HG02973 (cell line): ENCODE data around the gene LRRC3C.
A peak's percentile ranks its signal among the peaks of the same experiment; 100 is the strongest.
"Not testable (repeated sequence)": the region's sequence is repeated elsewhere in the genome, so short reads cannot be mapped to it uniquely, and the experiment has no call there.

Experiments
- ATAC-seq: cut with Tn5 transposase; IDR thresholded peaks from one replicate; pipeline ENCODE4 v1.9.1; 2021; ENCODE audit warnings: moderate library complexity; ENCODE audit not compliant: unreplicated experiment

LRRC3C gene, protein sequence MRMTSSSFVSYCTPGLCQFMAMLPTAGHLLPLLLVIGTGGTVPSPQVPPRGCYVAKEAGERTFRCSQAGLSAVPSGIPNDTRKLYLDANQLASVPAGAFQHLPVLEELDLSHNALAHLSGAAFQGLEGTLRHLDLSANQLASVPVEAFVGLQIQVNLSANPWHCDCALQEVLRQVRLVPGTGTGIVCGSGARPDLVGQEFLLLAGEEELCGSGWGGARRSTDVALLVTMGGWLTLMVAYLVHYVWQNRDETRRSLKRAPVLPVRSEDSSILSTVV

GRCh38 chr17:39927101-39927928 is at the start of gene LRRC3C, which contains the start of gene ORMDL3:
Gene LRRC3C (plus strand): TSS chr17:39927732. CDS start chr17:39941524, 13,792 bp downstream.
Gene ORMDL3 (minus strand): TSS chr17:39927601. CDS start chr17:39924203, 3,398 bp downstream.
- peak; percentile 61 for ATAC-seq

GRCh38 chr17:39886102-39886501 is 41.4 kb upstream of the LRRC3C start:
- not testable (repeated sequence) for ATAC-seq

- no peak for ATAC-seq
Measured at GRCh38 chr17:39887078-39887477, 40.5 kb upstream of the LRRC3C start.

- ATAC-seq, result no peak
Measured at GRCh38 chr17:39889200-39889599, 38.3 kb upstream of the LRRC3C start.

DNA sequence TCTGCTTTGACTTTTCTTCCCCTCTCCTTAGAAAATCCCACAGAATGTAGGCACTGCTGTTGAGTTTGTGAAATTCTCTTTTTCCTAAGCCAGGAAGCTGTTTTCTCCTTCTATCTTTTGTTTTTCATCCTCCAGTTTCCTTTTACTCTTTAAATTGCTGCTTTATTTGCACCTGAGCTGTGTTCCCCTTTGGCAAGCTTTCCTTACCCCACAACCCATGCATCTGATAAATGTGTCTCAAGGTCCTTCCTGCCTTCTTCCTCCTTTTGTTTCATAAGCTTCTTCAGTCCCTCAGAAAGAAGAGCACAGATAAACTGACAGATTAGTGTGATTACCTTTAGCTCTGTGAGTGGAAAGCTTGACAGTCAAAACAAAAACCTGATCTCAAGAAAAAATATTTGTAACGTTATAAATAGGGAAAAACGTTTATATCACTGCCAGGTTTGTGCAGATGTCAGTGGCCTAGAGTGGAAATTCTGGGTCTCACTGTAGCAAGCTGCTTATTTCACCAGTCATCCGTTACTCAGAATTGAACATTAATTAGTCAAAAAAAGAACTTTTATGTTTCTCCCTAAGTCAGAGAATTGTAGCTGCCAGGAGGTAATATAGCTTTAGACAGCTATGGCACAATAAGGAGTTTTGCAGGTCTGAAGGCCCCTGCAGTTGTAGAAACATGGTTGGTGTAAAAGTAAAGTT is 32.7 kb upstream of the LRRC3C start:
- ATAC-seq, result no peak

DNA sequence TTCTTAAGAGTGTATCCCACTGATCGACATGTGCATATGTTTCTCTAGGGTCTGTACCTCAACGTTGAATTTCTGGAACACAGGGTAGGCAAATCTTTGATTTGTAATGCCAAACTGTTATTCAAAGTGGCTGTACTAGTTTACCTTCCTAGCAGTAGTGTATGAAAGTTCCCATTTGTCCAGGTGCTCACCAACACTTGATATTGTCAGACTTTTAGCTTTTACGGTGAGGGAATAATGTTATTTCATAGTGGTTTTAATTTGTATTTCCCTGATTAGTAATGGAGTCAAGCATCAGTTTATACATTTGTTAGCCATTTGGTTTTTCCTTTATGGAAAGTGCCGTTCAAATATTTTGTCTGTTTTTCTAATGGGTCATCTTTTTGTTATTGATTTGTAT is 29.4 kb upstream of the LRRC3C start:
- no peak for ATAC-seq

DNA sequence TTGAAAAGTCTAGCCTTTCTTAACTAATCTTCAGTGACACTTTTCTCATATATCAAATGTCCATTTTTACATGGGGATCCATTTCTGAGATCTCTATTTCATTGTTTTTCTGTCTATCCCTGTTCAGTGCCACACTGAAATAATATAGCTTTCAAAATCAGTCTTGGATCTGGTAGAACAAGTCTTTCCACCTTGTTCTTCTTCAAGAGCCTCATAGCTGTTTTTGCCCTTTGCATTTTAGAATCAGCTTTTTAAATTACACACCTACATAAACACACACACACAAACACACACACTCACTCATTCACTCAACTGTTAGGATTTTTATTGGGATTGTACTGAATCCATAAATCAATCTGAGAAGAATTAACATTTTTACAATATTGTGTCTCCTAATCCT is 28.3 kb upstream of the LRRC3C start:
- ATAC-seq, result no peak

DNA sequence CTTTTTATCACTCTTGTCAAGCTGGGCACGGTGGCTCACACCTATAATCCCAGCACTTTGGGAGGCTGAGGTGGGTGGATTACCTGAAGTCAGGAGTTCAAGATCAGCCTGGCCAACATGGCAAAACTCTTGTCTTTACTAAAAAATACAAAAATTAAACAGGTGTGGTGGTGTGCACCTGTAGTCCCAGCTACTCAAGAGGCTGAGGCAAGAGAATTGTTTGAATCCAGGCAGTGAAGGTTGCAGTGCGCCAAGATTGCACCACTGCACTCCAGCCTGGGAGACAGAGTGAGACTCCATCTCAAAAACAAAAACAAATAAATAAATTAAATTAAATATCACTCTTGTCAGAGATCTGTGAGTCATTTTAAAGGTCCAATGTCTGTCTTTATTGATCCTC is 25.5 kb upstream of the LRRC3C start:
- not testable (repeated sequence) for ATAC-seq

GRCh38 chr17:39903158-39903884 is 24.2 kb upstream of the LRRC3C start:
- no peak for ATAC-seq

DNA sequence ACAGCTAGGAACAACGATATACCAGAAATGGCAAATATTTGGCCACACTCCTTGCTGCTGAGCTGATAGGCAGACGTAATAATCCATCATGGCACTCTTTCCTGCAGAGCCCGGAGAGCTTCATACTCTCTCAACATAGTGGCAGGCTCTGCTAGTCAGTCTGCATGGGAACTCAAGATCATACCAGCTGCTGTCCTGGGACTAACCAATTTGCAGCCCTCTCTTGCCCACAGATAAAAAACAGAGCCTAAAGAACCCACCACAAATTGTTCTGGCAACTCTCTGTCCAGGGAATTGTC is 22.6 kb upstream of the LRRC3C start:
- no peak for ATAC-seq

DNA sequence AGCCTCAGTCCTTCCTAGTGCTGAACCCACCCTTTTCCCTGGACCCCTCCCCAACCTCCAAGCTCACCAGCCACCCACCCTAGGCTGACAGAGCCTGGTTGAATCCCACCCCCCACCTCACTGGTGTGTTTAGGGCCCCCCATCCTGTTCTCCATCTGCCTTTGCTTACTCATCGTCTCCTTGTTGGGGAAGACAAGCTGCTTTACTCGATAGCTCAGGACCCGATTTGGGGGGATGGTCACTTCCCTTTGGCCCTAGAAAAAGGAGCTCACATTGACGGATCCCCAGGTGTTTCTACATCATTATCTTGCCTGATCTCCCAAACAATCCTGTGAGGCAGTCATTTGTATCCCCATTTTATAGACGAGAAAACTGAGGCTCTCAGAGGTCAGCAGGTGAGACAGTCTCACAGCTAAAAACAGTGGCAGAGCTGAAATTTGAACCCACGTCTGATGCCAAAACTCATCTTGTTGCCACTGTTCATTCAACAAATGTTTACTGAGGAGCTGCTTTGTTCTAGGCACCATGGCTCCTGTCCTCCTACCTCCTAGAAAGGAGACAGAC is 18.7 kb upstream of the LRRC3C start:
- ATAC-seq, result no peak

DNA sequence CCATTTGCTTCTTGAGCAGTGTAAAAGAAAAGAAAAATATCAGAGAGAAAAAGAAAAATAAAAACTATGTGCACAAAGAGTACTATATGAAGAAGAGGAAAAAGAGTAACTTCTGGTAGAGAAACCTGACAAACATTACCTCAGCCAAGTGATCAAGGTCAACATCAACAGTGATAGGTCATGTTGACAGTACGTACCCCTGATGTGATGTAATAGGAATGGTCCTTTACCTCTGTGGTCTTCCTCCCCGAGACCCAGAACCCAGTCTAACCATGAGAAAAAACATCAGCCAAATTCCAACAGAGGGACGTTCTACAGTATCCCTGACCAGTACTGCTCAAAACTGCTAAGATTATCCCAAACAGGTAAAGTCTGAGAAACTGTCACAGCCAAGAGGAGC is 13.5 kb upstream of the LRRC3C start:
- no peak for ATAC-seq

GRCh38 chr17:39915559-39915958 is 12.0 kb upstream of the LRRC3C start:
- no peak for ATAC-seq

- ATAC-seq, result no peak
Measured at GRCh38 chr17:39916918-39917317, 10.6 kb upstream of the LRRC3C start.

- no peak for ATAC-seq
Measured at GRCh38 chr17:39919087-39919683, 8.3 kb upstream of the LRRC3C start.

DNA sequence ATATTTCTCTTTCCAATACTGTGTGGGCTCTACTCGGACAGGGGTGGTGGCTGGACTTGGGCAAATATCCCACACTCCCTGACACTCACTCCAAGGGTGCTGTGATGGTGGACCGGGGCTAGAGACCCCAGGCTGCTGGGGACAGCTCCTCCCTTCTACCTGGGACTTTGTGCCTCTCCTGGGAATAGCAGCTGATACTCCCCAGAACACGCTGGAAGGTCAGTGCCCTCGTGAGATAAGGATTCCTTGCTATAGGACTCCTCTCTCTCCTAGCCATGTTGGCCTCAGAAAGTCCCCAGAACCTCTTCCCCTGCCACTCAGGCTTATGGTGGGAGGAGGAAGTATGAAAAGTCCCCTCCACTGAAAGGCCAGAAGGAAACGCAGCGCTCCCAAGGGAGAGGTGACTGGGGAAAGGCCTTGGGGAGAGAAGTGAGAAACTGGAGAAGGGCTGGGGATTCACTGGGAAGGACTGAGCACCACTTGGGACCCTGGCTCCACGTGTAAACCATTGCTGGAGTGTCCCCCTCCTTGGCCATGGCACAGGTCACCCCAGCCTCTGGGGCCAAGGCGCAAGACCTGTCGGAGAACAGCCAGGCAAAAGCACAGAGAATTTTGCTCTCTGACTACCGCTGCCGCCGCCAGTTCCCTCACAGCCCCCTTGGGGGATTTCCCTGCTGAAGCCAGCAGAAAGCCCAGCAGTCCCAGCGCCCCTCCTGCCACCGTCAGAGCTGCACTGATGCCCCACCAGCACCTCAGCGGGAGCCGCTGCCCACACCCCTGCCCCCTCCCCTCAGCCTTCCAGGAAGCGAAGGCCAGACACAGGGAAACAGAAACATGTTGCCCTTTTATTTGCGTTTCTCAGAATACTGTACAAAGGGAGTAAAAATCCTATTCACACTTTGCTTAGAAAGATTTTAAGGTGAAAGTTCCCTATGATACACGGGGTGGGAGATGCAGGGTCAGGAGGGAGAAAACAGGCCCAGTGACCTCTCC is 7.0 kb upstream of the LRRC3C start:
- ATAC-seq, result no peak

DNA sequence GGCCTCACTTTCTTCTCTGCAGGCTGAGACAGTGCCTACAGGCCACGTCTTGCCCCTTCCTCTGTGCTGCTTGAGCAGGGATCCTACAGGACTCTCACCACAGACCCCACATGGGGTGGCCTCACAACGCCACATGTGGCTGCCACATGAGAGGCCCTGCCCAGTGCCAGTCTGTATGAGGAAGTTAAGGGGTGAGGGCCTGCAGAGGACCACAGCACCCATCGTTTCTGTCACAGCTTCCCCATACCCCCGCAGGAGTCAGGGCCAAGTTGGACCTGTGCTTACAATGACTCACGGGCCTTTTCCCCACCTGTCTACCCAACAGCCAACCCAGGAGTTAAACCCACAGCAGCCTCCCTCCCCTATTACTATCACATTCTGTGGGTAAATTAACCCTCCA is 6.2 kb upstream of the LRRC3C start:
- no peak for ATAC-seq

- ATAC-seq, result no peak
Measured at GRCh38 chr17:39922006-39922405, 5.5 kb upstream of the LRRC3C start.

GRCh38 chr17:39923230-39923629 is 4.3 kb upstream of the LRRC3C start:
- no peak for ATAC-seq
